Smooth muscle cell (in vitro differentiated cells): ENCODE data around the gene CCDC171. TPM values are rescaled to one million over a fixed set of nuclear protein-coding genes. Genes with fewer than 3 reads are reported as not detected.

Experiments
- DNase-seq: peaks from one replicate; lab custom pipeline; 2025; ENCODE audit not compliant: unreplicated experiment; lab: John Stamatoyannopoulos, UW
- H2AFZ ChIP-seq: fragments of 200-600 bp; sonication (generic); 2 replicates; pipeline ENCODE4 v1.6.0; 2016; ENCODE audit warnings: antibody characterized with exemption, low read depth, mild to moderate bottlenecking
- H3F3A ChIP-seq: fragments of 200-600 bp; sonication (generic); 2 replicates; pipeline ENCODE4 v1.6.0; 2017; ENCODE audit warnings: antibody characterized with exemption, low read depth
- H3K27ac ChIP-seq: fragments of 200-600 bp; sonication (generic); 2 replicates; pipeline ENCODE4 v1.5.1; 2016; ENCODE audit warnings: low read depth, mild to moderate bottlenecking
- H3K27me3 ChIP-seq: fragments of 200-600 bp; sonication (generic); 2 replicates; pipeline ENCODE4 v1.6.1; 2016; ENCODE audit warnings: low read depth, mild to moderate bottlenecking
- H3K36me3 ChIP-seq: fragments of 200-600 bp; sonication (generic); 2 replicates; pipeline ENCODE4 v1.5.1; 2016; ENCODE audit warnings: low read depth
- H3K4me1 ChIP-seq: fragments of 200-600 bp; sonication (generic); 2 replicates; pipeline ENCODE4 v1.5.1; 2016; ENCODE audit warnings: low read depth
- H3K4me2 ChIP-seq: fragments of 200-600 bp; sonication (generic); 2 replicates; pipeline ENCODE4 v1.6.0; 2016; ENCODE audit warnings: mild to moderate bottlenecking
- H3K4me3 ChIP-seq: fragments of 200-600 bp; sonication (generic); 2 replicates; pipeline ENCODE4 v1.5.1; 2016; ENCODE audit warnings: mild to moderate bottlenecking
- H3K79me2 ChIP-seq: fragments of 200-600 bp; sonication (generic); 2 replicates; pipeline ENCODE4 v1.6.0; 2016; ENCODE audit warnings: low read depth, mild to moderate bottlenecking
- H3K9ac ChIP-seq: fragments of 200-600 bp; sonication (generic); 2 replicates; pipeline ENCODE4 v1.6.0; 2016; ENCODE audit warnings: low read depth
- H3K9me3 ChIP-seq: fragments of 200-600 bp; sonication (generic); replicated peaks from 2 replicates; pipeline ENCODE4 v1.5.1; 2016; ENCODE audit warnings: low read depth
- H4K20me1 ChIP-seq: fragments of 200-600 bp; sonication (generic); 2 replicates; pipeline ENCODE4 v1.6.0; 2016; ENCODE audit warnings: low read depth
- CTCF ChIP-seq: fragments of 200-600 bp; sonication (generic); IDR thresholded peaks from 2 replicates; pipeline ENCODE4 v1.5.1; 2017; ENCODE audit warnings: borderline replicate concordance, mild to moderate bottlenecking, antibody characterized with exemption; ENCODE audit not compliant: insufficient read depth, poor library complexity, severe bottlenecking
- WGBS: methylation state at CpG from one replicate; pipeline ENCODE4 v1.1.7; 2016; ENCODE audit warnings: low lambda C conversion rate; 5-methylcytosine and 5-hydroxymethylcytosine counted together
- polyA plus RNA-seq: library from polyadenylated mRNA; unstranded; fragments of >200 nt; fragmentation: Nextera tagmentation; extraction: Ambion mirVana; gene quantifications from 2 replicates; pipeline ENCODE4 v1.2.1, GENCODE V29; 2016
- total RNA-seq: library from RNA; depleted of rRNA; stranded (reverse); fragments of >200 nt; gene quantifications from 2 replicates; pipeline ENCODE4 v1.2.3, GENCODE V29; 2014

The CCDC171 gene
- total and polyA plus RNA-seq, 2 experiments from 2014 or later, result 0.46 to 2.3 TPM

- Histone ChIP-seq H3K9me3 (no peaks in the 10 kb centered on the region), H3K4me2 (no peak overlapping the region), H3K27me3 (no peaks in the 10 kb centered on the region), H3K27ac (no peak overlapping the region), H4K20me1 (no peaks in the 10 kb centered on the region), H2AFZ (no peak overlapping the region), H3K36me3 (no peaks in the 10 kb centered on the region), H3K79me2 (no peaks in the 10 kb centered on the region), H3K4me3 (no peak overlapping the region), H3K4me1 (no peaks in the 10 kb centered on the region), H3K9ac (no peak overlapping the region), H3F3A (no peaks in the 10 kb centered on the region)
- 81% methylated on average over 2 of the region's 2 CpGs for WGBS
- no peak for TF ChIP-seq CTCF
- no peak for DNase-seq
Observed at GRCh38 chr9:15711931-15712330, 159.1 kb downstream of the CCDC171 start.

DNA sequence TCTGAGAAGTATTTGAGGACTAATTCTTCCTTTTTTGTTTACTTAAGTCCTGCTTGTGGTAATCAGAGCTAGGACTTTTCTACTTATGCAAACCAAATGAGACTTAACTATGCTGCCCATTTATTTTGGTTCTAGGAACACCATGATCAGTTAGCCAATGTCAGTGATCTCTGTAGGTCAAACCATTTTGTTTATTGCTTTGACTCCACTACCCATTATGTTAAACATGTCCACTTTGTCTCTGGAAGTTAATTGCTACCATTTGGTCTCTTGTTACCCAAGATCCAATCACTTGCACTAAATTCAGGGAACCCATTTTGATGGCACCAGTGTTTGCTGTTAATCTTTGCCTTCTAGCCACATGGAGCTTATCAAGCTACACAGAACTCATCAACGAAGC, 161.9 kb downstream of the CCDC171 start:
- H3K4me3 ChIP-seq, result no peak overlapping the region
- no peaks in the 10 kb centered on the region for H3K79me2 ChIP-seq
- H3K9me3 ChIP-seq, result no peaks in the 10 kb centered on the region
- no peak overlapping the region for H3K27ac ChIP-seq
- no peak for TF ChIP-seq CTCF
- no peaks in the 10 kb centered on the region for H3F3A ChIP-seq
- no peaks in the 10 kb centered on the region for H4K20me1 ChIP-seq
- WGBS, result 86% methylated on average over 1 of the region's 1 CpG
- no peaks in the 10 kb centered on the region for H3K27me3 ChIP-seq
- DNase-seq, result no peak
- no peak overlapping the region for H3K9ac ChIP-seq
- no peaks in the 10 kb centered on the region for H3K4me1 ChIP-seq
- H3K36me3 ChIP-seq, result no peaks in the 10 kb centered on the region
- no peak overlapping the region for H2AFZ ChIP-seq
- H3K4me2 ChIP-seq, result no peak overlapping the region

DNA sequence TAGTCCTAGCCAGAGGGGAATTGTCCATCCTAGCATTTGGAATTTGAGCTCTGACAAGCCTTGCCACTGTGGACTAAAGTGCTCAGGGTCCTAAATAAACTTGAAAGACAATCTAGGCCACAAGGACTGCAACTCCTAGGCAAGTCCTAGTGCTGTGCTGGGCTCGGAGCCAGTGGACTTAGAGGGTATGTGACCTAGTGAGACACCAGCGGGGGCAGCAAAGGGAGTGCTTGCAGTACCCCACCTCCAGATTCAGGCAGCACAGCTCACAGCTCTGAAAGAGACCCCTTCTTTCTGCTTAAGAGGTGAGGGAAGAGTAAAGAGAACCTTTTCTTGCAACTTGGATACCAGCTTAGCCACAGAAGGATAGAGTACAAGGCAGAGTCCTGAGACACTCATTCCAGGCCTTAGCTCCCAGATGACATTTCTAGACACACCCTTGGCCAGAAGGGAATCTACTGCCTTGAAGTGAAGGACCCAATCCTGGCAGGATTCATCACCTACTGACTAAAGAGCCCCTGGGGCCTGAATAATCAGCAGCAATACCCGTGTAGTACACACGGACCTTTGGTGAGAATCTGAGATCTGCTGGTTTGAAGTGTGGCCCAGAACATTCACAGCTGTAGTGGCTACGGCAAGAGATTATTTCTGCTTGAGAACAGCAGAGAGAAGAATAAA, 164.6 kb downstream of the CCDC171 start:
- no peaks in the 10 kb centered on the region for H4K20me1 ChIP-seq
- 94% methylated on average over 5 of the region's 5 CpGs for WGBS

More for the DNA sequence above, 164.6 kb downstream of the CCDC171 start:
- Histone ChIP-seq H3K79me2 (no peaks in the 10 kb centered on the region), H3K36me3 (no peaks in the 10 kb centered on the region), H3K4me2 (no peak overlapping the region), H3K9me3 (no peaks in the 10 kb centered on the region), H3K27ac (no peak overlapping the region), H3F3A (no peaks in the 10 kb centered on the region), H3K4me3 (no peak overlapping the region), H2AFZ (no peak overlapping the region), H3K9ac (no peak overlapping the region), H3K27me3 (no peaks in the 10 kb centered on the region), H3K4me1 (peaks cover 1% of the 10 kb centered on the region)
- DNase-seq, result no peak
- no peak for TF ChIP-seq CTCF
